Lung (tissue), 12 donors: ENCODE measurements around the gene BANK1. TPM values are rescaled to one million over a fixed set of nuclear protein-coding genes. Genes with fewer than 3 reads are reported as not detected.

Experiments used
- ATAC-seq: fragments of 200-7000 bp; cut with Tn5 transposase; one replicate; pipeline ENCODE4 v1.9.1; 2020; ENCODE audit warnings: moderate number of reproducible peaks; ENCODE audit not compliant: insufficient read depth, low FRiP score
- DNase-seq, 3 donors: peaks; one replicate each; pipeline ENCODE4 v3.0.0-alpha.2; 2013 to 2017
- H3K27ac ChIP-seq, 2 donors: one replicate each; pipeline ENCODE4 v1.5.1; 2013; ENCODE audit warnings: mild to moderate bottlenecking in 2 of 2, moderate library complexity in 2 of 2, control low read depth in 1 of 2, inconsistent platforms in 1 of 2, low read depth in 1 of 2, low read length in 1 of 2
- H3K27me3 ChIP-seq, 3 donors: one replicate each; pipeline ENCODE4 v1.5.1; 2013; ENCODE audit warnings: low read length in 2 of 3; ENCODE audit not compliant: control insufficient read depth in 3 of 3, insufficient read depth in 3 of 3
- H3K36me3 ChIP-seq, 4 donors: one replicate each; pipeline ENCODE4 v1.5.1; 2013; ENCODE audit warnings: low read length in 4 of 4, mild to moderate bottlenecking in 1 of 4, moderate library complexity in 1 of 4; ENCODE audit not compliant: control insufficient read depth in 4 of 4, insufficient read depth in 4 of 4
- H3K4me1 ChIP-seq, 5 donors: one replicate each; pipeline ENCODE4 v1.5.1; 2013; ENCODE audit warnings: low read length in 5 of 5, mild to moderate bottlenecking in 2 of 5, moderate library complexity in 1 of 5; ENCODE audit not compliant: control insufficient read depth in 5 of 5, insufficient read depth in 5 of 5
- H3K4me3 ChIP-seq: one replicate; pipeline ENCODE4 v1.5.1; 2013; ENCODE audit warnings: mild to moderate bottlenecking, control low read depth, moderate library complexity
- H3K9ac ChIP-seq, 2 donors: one replicate each; pipeline ENCODE4 v1.5.1; 2013; ENCODE audit warnings: low read length in 2 of 2, control low read depth in 1 of 2; ENCODE audit not compliant: insufficient read depth in 1 of 2
- H3K9me3 ChIP-seq, 4 donors: one replicate each; pipeline ENCODE4 v1.5.1; 2013; ENCODE audit warnings: low read length in 3 of 4, mild to moderate bottlenecking in 1 of 4, moderate library complexity in 1 of 4; ENCODE audit not compliant: control insufficient read depth in 4 of 4, insufficient read depth in 3 of 4
- WGBS, 2 donors: extraction: QIAGEN DNeasy Blood & Tissue Kit; methylation state at CpG; one replicate each; pipeline ENCODE4 v1.1.7; 2013; 5-methylcytosine and 5-hydroxymethylcytosine counted together
- polyA plus RNA-seq, 2 donors: library from polyadenylated mRNA; stranded (reverse); fragments of 200-250 nt; gene quantifications; one replicate each; pipeline ENCODE4 v1.2.1, GENCODE V29; 2013
- total RNA-seq, 2 donors: library from RNA; depleted of rRNA in 1 of 2; stranded (reverse); fragments of >200 nt in 1 of 2; gene quantifications; one replicate each; pipeline ENCODE4 v1.2.1, GENCODE V29; 2014 to 2021
- TF ChIP-seq, protein P1 (sequence below): IDR thresholded peaks from 2 replicates; pipeline ENCODE4 v1.5.1; 2012; ENCODE audit warnings: mild to moderate bottlenecking; ENCODE audit errors: control extremely low read depth, extremely low read depth
- donor health status: control.
- donor health status: control.
- donor health status: Bipolar disorder and iron deficiency.
- donor health status: healthy.
- donor health status: DM: yes; HTN: yes; CAD: no.

Gene BANK1
- total and polyA plus RNA-seq, 4 donors: 7.0 to 20.5 (median 8.9) TPM

DNA sequence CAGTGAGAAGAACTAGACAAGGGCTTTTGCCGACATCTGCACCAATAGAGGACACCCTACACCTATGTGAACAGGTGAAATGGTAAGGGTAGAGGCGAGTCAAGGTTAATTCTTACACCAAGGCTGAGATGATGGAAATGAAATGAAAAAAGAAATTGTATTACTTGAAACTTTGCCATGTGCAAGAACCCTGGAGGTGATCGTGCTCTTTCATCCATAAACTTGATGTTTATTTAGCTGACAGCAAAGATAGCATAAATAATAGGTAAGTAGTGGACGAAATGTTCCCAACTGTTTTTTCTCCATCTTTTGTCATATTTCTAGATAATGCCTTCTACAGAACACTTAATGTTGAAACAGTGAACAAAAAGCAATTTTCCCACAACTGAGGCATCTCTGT lies 162.5 kb downstream of the BANK1 start:
- Histone ChIP-seq H3K27ac (no peak overlapping the region), H3K9ac (no peak overlapping the region), H3K9me3 (peaks cover 0 to 2% (median 0%) of the 10 kb centered on the region in 4 donors), H3K27me3 (no peaks in the 10 kb centered on the region), H3K36me3 (no peaks in the 10 kb centered on the region), H3K4me1 (no peaks in the 10 kb centered on the region), H3K4me3 (no peak overlapping the region)
- DNase-seq (no peak), ATAC-seq (no peak)
- 77 to 88% methylated on average over 4 of the region's 4 CpGs for WGBS, 2 donors
- TF ChIP-seq, protein P1, sequence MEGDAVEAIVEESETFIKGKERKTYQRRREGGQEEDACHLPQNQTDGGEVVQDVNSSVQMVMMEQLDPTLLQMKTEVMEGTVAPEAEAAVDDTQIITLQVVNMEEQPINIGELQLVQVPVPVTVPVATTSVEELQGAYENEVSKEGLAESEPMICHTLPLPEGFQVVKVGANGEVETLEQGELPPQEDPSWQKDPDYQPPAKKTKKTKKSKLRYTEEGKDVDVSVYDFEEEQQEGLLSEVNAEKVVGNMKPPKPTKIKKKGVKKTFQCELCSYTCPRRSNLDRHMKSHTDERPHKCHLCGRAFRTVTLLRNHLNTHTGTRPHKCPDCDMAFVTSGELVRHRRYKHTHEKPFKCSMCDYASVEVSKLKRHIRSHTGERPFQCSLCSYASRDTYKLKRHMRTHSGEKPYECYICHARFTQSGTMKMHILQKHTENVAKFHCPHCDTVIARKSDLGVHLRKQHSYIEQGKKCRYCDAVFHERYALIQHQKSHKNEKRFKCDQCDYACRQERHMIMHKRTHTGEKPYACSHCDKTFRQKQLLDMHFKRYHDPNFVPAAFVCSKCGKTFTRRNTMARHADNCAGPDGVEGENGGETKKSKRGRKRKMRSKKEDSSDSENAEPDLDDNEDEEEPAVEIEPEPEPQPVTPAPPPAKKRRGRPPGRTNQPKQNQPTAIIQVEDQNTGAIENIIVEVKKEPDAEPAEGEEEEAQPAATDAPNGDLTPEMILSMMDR: no peak

DNA sequence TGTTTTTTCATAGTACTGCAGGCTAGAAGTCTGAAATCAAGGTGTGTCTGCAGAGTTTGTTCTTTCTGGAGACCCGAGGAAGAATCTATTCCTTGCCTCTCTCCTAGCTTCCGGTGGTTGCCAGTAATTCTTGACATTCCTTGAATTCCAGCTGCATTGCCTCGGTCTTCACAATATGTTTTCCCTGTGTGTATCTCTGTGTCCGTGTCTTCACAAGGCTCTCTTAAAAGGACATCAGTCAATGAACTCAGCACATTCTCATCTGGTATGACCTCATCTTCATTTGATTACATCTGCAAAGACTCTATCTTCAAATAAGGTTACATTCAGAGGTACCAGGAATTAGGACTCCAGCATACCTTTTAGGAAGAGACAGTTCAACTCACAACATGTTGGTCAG lies 163.4 kb downstream of the BANK1 start:
- 30 to 61% methylated on average over 4 of the region's 4 CpGs for WGBS, 2 donors
- H3K36me3 ChIP-seq: no peaks in the 10 kb centered on the region
- H3K4me1 ChIP-seq: no peaks in the 10 kb centered on the region
- no peaks in the 10 kb centered on the region for H3K27me3 ChIP-seq
- TF ChIP-seq, protein P1: no peak
- no peak overlapping the region for H3K27ac ChIP-seq
- H3K9me3 ChIP-seq: peaks cover 0 to 2% (median 0%) of the 10 kb centered on the region in 4 donors
- no peak overlapping the region for H3K4me3 ChIP-seq
- H3K9ac ChIP-seq: no peak overlapping the region
- ATAC-seq (no peak), DNase-seq (no peak)

DNA sequence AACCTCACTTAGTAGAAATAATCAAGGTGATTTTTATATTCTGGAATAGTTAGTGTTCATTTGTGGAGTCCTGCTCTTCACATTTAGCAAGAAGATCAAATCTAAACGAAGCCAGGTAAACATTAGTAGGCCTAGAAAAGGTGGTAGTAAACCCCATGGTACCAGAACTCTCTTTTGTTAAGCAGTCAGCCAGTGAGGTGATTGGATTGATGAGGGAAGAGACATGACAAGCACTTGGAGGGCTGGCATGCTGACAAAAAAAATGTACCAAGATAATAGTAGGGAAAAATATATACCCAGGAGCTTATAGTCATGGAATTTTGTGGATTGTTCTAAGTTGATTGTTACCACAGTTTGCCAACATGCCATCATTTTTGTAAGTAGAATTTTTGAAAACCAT lies 163.8 kb downstream of the BANK1 start:
- H3K36me3 ChIP-seq: no peaks in the 10 kb centered on the region
- ATAC-seq (no peak), DNase-seq (no peak)
- H3K4me1 ChIP-seq: no peaks in the 10 kb centered on the region
- TF ChIP-seq, protein P1: no peak
- H3K9ac ChIP-seq: no peak overlapping the region
- WGBS, 2 donors: 62 to 83% methylated on average over 1 of the region's 1 CpG
- H3K27ac ChIP-seq: no peak overlapping the region
- peaks cover 0 to 2% (median 0%) of the 10 kb centered on the region in 4 donors for H3K9me3 ChIP-seq
- no peak overlapping the region for H3K4me3 ChIP-seq
- H3K27me3 ChIP-seq: no peaks in the 10 kb centered on the region
